WTC11 (cell line): ENCODE measurements around the gene SMARCD2. TPM values are rescaled to one million over a fixed set of nuclear protein-coding genes. Genes with fewer than 3 reads are reported as not detected.
A peak's percentile ranks its signal among the peaks of the same experiment; 100 is the strongest.

Source experiments
- ATAC-seq: fragments of 200-7000 bp; cut with Tn5 transposase; 2 replicates; pipeline ENCODE4 v1.10.0; 2021; ENCODE audit warnings: mild to moderate bottlenecking, moderate library complexity
- CTCF ChIA-PET: fragments of 300-600 bp; sonication (Branson Sonifier 250); formaldehyde crosslinking; loops from one replicate; lab custom pipeline; 2021; ENCODE audit warnings: antibody characterized with exemption; lab: Charles Lee
- POLR2A ChIA-PET: fragments of 350-600 bp; sonication (Branson Sonifier 250); formaldehyde crosslinking; loops from one replicate; lab custom pipeline; 2021; ENCODE audit warnings: antibody characterized with exemption; lab: Charles Lee
- DNase-seq: peaks from one replicate; pipeline ENCODE4 v3.0.0; 2021; ENCODE audit warnings: low spot score
- H3K27ac Mint-ChIP-seq: 2 replicates; pipeline ENCODE4 v1.8.0; 2021; ENCODE audit warnings: mixed read lengths
- H3K27me3 Mint-ChIP-seq: 2 replicates; pipeline ENCODE4 v1.8.0; 2021; ENCODE audit warnings: low read depth, mild to moderate bottlenecking, moderate library complexity, mixed read lengths
- H3K36me3 Mint-ChIP-seq: 2 replicates; pipeline ENCODE4 v1.8.0; 2021; ENCODE audit warnings: mixed read lengths
- H3K4me1 Mint-ChIP-seq: 2 replicates; pipeline ENCODE4 v1.8.0; 2022; ENCODE audit warnings: mixed read lengths
- H3K4me3 Mint-ChIP-seq: 2 replicates; pipeline ENCODE4 v1.8.0; 2021; ENCODE audit warnings: mild to moderate bottlenecking, moderate library complexity, mixed read lengths
- H3K9me3 Mint-ChIP-seq: 2 replicates; pipeline ENCODE4 v1.8.0; 2021; ENCODE audit warnings: mixed read lengths
- AR ChIP-seq: fragments of 250-450 bp; sonication (Bioruptor Pico); IDR thresholded peaks from 2 replicates; pipeline ENCODE4 v1.9.0; 2021; ENCODE audit warnings: mild to moderate bottlenecking
- ATF1 ChIP-seq: sonication (generic); formaldehyde crosslinking; IDR thresholded peaks from 2 replicates; pipeline ENCODE4 v1.8.1; 2023; ENCODE audit warnings: mild to moderate bottlenecking, moderate library complexity, missing genetic modification reagents
- CBFB ChIP-seq: sonication (generic); formaldehyde crosslinking; IDR thresholded peaks from 2 replicates; pipeline ENCODE4 v1.8.1; 2022; ENCODE audit warnings: mild to moderate bottlenecking, low read depth, missing genetic modification reagents
- ESRRA ChIP-seq: sonication (generic); formaldehyde crosslinking; IDR thresholded peaks from 2 replicates; pipeline ENCODE4 v1.8.1; 2022; ENCODE audit warnings: mild to moderate bottlenecking, missing genetic modification reagents, borderline replicate concordance
- FOXJ3 ChIP-seq: sonication (generic); formaldehyde crosslinking; IDR thresholded peaks from 2 replicates; pipeline ENCODE4 v1.9.0; 2021; ENCODE audit warnings: missing genetic modification reagents, mild to moderate bottlenecking, borderline replicate concordance
- FOXK1 ChIP-seq: sonication (generic); formaldehyde crosslinking; IDR thresholded peaks from 2 replicates; pipeline ENCODE4 v1.8.0; 2022; ENCODE audit warnings: mild to moderate bottlenecking, moderate library complexity, missing genetic modification reagents
- FOXP1 ChIP-seq: sonication (generic); formaldehyde crosslinking; IDR thresholded peaks from 2 replicates; pipeline ENCODE4 v1.8.0; 2022; ENCODE audit warnings: missing genetic modification reagents, mild to moderate bottlenecking, moderate library complexity, borderline replicate concordance
- FOXP4 ChIP-seq: sonication (generic); formaldehyde crosslinking; IDR thresholded peaks from 2 replicates; pipeline ENCODE4 v1.8.0; 2022; ENCODE audit warnings: mild to moderate bottlenecking, missing genetic modification reagents
- GABPB1 ChIP-seq: sonication (generic); formaldehyde crosslinking; IDR thresholded peaks from 2 replicates; pipeline ENCODE4 v1.8.1; 2023; ENCODE audit warnings: mild to moderate bottlenecking, missing genetic modification reagents
- GRHL2 ChIP-seq: fragments of 250-450 bp; sonication (Bioruptor Pico); IDR thresholded peaks from 2 replicates; pipeline ENCODE4 v1.8.0; 2022; ENCODE audit warnings: mild to moderate bottlenecking, moderate library complexity; ENCODE audit not compliant: insufficient replicate concordance, severe bottlenecking
- GTF2I ChIP-seq: fragments of 250-450 bp; sonication (Bioruptor Pico); conservative IDR thresholded peaks from 2 replicates; pipeline ENCODE4 v1.4.0; 2021; ENCODE audit warnings: mild to moderate bottlenecking
- HMGA2 ChIP-seq: fragments of 250-450 bp; sonication (Bioruptor Pico); IDR thresholded peaks from 2 replicates; pipeline ENCODE4 v1.4.0; 2021; ENCODE audit warnings: mild to moderate bottlenecking, moderate library complexity
- JUN ChIP-seq: sonication (generic); formaldehyde crosslinking; IDR thresholded peaks from 2 replicates; pipeline ENCODE4 v1.8.0; 2023; ENCODE audit warnings: mild to moderate bottlenecking, missing genetic modification reagents
- MXD4 ChIP-seq: fragments of 250-450 bp; sonication (Bioruptor Pico); IDR thresholded peaks from 2 replicates; pipeline ENCODE4 v1.8.0; 2021; ENCODE audit warnings: mild to moderate bottlenecking, moderate library complexity, borderline replicate concordance
- MYBL2 ChIP-seq: sonication (generic); formaldehyde crosslinking; IDR thresholded peaks from 2 replicates; pipeline ENCODE4 v1.8.1; 2023; ENCODE audit warnings: mild to moderate bottlenecking, moderate library complexity, missing genetic modification reagents
- NFATC4 ChIP-seq: fragments of 250-450 bp; sonication (Bioruptor Pico); IDR thresholded peaks from 2 replicates; pipeline ENCODE4 v1.9.0; 2021; ENCODE audit warnings: mild to moderate bottlenecking
- NR1H2 ChIP-seq: sonication (generic); formaldehyde crosslinking; IDR thresholded peaks from 2 replicates; pipeline ENCODE4 v1.9.0; 2021; ENCODE audit warnings: mild to moderate bottlenecking, moderate library complexity, missing genetic modification reagents
- PRRX2 ChIP-seq: fragments of 250-450 bp; sonication (Bioruptor Pico); IDR thresholded peaks from 2 replicates; pipeline ENCODE4 v1.8.0; 2021; ENCODE audit warnings: mild to moderate bottlenecking
- SP1 ChIP-seq: sonication (generic); formaldehyde crosslinking; conservative IDR thresholded peaks from 2 replicates; pipeline ENCODE4 v1.8.1; 2022; ENCODE audit warnings: missing genetic modification reagents
- TCF7 ChIP-seq: sonication (generic); formaldehyde crosslinking; IDR thresholded peaks from 2 replicates; pipeline ENCODE4 v1.8.0; 2022; ENCODE audit warnings: mild to moderate bottlenecking, low read depth, missing genetic modification reagents, moderate library complexity
- ZNF416 ChIP-seq: fragments of 250-450 bp; sonication (Bioruptor Pico); IDR thresholded peaks from 2 replicates; pipeline ENCODE4 v1.9.0; 2021; ENCODE audit warnings: mild to moderate bottlenecking, inconsistent platforms
- ZNF423 ChIP-seq: fragments of 250-450 bp; sonication (Bioruptor Pico); IDR thresholded peaks from 2 replicates; pipeline ENCODE4 v2.1.2; 2022; ENCODE audit warnings: mild to moderate bottlenecking, moderate library complexity
- total RNA-seq: library from RNA; stranded (reverse); gene quantifications from 3 replicates; pipeline ENCODE4 v1.2.3, GENCODE V29; 2021
- TF ChIP-seq, protein P1 (sequence below): sonication (generic); formaldehyde crosslinking; IDR thresholded peaks from 2 replicates; pipeline ENCODE4 v1.8.0; 2022; ENCODE audit warnings: mild to moderate bottlenecking, missing genetic modification reagents
- TF ChIP-seq, protein P2 (sequence below): fragments of 200-600 bp; IDR thresholded peaks from 2 replicates; pipeline ENCODE4 v1.8.0; 2022; ENCODE audit warnings: antibody characterized with exemption
- TF ChIP-seq, protein P3 (sequence below): sonication (generic); formaldehyde crosslinking; IDR thresholded peaks from 2 replicates; pipeline ENCODE4 v1.8.1; 2023; ENCODE audit warnings: mild to moderate bottlenecking, missing genetic modification reagents
- TF ChIP-seq, protein P4 (sequence below): sonication (generic); formaldehyde crosslinking; IDR thresholded peaks from 2 replicates; pipeline ENCODE4 v1.8.0; 2023; ENCODE audit warnings: mild to moderate bottlenecking, missing genetic modification reagents

Gene SMARCD2
- total RNA-seq, 1 experiment from 2014 or later, result 106 TPM

DNA sequence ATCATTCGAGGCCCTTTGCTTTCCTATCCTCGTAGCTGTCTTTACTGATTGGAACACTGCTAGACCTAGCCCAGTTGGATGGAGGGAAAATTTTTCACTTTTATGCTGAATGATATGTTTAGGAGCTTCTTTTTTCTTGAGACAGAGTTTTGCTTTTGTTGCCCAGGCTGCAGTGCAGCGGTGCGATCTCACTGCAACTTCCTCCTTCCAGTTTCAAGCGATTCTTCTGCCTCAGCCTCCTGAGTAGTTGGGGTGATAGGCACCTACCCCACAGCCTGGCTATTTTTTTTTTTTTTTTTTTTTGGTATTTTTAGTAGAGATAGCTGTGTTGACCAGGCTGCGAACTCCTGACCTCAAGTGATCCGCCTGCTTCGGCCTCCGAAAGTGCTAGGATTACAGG is 32.5 kb downstream of the SMARCD2 start:
- Mint-ChIP-seq H3K36me3 (peaks cover 93% of the 10 kb centered on the region), H3K4me1 (no peaks in the 10 kb centered on the region), H3K27me3 (no peaks in the 10 kb centered on the region), H3K27ac (no peak overlapping the region), H3K9me3 (no peaks in the 10 kb centered on the region), H3K4me3 (no peak overlapping the region)
- CTCF ChIA-PET, result no interaction called here
- no peak for TF ChIP-seq ESRRA (CRISPR knock-in tag)
- no peak for TF ChIP-seq GABPB1 (CRISPR knock-in tag)
- no peak for TF ChIP-seq NFATC4 (CRISPR knock-in tag)
- no peak for TF ChIP-seq MYBL2 (CRISPR knock-in tag)
- no peak for TF ChIP-seq ZNF416 (CRISPR knock-in tag)
- no peak for TF ChIP-seq ZNF423
- TF ChIP-seq, protein P1, sequence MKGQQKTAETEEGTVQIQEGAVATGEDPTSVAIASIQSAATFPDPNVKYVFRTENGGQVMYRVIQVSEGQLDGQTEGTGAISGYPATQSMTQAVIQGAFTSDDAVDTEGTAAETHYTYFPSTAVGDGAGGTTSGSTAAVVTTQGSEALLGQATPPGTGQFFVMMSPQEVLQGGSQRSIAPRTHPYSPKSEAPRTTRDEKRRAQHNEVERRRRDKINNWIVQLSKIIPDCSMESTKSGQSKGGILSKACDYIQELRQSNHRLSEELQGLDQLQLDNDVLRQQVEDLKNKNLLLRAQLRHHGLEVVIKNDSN, result no peak
- TF ChIP-seq, protein P2, sequence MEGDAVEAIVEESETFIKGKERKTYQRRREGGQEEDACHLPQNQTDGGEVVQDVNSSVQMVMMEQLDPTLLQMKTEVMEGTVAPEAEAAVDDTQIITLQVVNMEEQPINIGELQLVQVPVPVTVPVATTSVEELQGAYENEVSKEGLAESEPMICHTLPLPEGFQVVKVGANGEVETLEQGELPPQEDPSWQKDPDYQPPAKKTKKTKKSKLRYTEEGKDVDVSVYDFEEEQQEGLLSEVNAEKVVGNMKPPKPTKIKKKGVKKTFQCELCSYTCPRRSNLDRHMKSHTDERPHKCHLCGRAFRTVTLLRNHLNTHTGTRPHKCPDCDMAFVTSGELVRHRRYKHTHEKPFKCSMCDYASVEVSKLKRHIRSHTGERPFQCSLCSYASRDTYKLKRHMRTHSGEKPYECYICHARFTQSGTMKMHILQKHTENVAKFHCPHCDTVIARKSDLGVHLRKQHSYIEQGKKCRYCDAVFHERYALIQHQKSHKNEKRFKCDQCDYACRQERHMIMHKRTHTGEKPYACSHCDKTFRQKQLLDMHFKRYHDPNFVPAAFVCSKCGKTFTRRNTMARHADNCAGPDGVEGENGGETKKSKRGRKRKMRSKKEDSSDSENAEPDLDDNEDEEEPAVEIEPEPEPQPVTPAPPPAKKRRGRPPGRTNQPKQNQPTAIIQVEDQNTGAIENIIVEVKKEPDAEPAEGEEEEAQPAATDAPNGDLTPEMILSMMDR, result no peak
- TF ChIP-seq, protein P3, sequence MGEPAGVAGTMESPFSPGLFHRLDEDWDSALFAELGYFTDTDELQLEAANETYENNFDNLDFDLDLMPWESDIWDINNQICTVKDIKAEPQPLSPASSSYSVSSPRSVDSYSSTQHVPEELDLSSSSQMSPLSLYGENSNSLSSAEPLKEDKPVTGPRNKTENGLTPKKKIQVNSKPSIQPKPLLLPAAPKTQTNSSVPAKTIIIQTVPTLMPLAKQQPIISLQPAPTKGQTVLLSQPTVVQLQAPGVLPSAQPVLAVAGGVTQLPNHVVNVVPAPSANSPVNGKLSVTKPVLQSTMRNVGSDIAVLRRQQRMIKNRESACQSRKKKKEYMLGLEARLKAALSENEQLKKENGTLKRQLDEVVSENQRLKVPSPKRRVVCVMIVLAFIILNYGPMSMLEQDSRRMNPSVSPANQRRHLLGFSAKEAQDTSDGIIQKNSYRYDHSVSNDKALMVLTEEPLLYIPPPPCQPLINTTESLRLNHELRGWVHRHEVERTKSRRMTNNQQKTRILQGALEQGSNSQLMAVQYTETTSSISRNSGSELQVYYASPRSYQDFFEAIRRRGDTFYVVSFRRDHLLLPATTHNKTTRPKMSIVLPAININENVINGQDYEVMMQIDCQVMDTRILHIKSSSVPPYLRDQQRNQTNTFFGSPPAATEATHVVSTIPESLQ (CRISPR knock-in tag), result no peak
- no peak for TF ChIP-seq TCF7
- no peak for TF ChIP-seq HMGA2 (CRISPR knock-in tag)
- TF ChIP-seq FOXP1, result no peak
- no peak for TF ChIP-seq GTF2I
- no peak for TF ChIP-seq FOXP4
- TF ChIP-seq PRRX2 (CRISPR knock-in tag), result no peak
- no peak for TF ChIP-seq NR1H2
- no peak for TF ChIP-seq CBFB
- no peak for TF ChIP-seq FOXJ3 (CRISPR knock-in tag)
- POLR2A ChIA-PET, result no interaction called here
- ATAC-seq (no peak), DNase-seq (no peak)

DNA sequence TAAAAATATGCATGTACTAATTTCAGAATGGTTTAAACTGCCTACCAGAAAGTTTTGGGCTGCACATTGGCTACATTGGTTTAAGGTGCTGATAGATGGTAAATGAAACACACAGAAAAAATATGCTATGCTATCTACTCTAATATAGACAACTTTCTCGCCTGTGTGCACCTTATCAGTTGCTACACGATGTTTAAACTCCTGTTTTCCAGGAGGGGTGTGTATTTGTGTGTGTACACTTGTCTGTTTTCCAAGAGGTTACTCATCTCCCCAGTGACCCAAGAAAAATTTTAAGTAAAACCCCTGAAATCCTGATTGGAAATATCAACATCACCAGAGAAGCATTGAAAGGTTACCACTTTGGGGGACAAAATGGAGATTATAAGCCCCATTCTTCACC is 36.9 kb downstream of the SMARCD2 start:
- Mint-ChIP-seq H3K27ac (0 out of 2 replicates have a peak overlapping the region, but pooled peaks have one; percentile 9), H3K36me3 (peaks cover 79% of the 10 kb centered on the region), H3K9me3 (no peaks in the 10 kb centered on the region), H3K4me3 (no peak overlapping the region), H3K4me1 (no peaks in the 10 kb centered on the region), H3K27me3 (no peaks in the 10 kb centered on the region)
- CTCF ChIA-PET, result no interaction called here
- POLR2A ChIA-PET, result no interaction called here
- no peak for DNase-seq
- no peak for ATAC-seq
- no peak for TF ChIP-seq NFATC4 (CRISPR knock-in tag)
- no peak for TF ChIP-seq AR
- TF ChIP-seq, protein P4, sequence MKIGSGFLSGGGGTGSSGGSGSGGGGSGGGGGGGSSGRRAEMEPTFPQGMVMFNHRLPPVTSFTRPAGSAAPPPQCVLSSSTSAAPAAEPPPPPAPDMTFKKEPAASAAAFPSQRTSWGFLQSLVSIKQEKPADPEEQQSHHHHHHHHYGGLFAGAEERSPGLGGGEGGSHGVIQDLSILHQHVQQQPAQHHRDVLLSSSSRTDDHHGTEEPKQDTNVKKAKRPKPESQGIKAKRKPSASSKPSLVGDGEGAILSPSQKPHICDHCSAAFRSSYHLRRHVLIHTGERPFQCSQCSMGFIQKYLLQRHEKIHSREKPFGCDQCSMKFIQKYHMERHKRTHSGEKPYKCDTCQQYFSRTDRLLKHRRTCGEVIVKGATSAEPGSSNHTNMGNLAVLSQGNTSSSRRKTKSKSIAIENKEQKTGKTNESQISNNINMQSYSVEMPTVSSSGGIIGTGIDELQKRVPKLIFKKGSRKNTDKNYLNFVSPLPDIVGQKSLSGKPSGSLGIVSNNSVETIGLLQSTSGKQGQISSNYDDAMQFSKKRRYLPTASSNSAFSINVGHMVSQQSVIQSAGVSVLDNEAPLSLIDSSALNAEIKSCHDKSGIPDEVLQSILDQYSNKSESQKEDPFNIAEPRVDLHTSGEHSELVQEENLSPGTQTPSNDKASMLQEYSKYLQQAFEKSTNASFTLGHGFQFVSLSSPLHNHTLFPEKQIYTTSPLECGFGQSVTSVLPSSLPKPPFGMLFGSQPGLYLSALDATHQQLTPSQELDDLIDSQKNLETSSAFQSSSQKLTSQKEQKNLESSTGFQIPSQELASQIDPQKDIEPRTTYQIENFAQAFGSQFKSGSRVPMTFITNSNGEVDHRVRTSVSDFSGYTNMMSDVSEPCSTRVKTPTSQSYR (CRISPR knock-in tag), result no peak
- TF ChIP-seq JUN, result no peak
- TF ChIP-seq GRHL2 (CRISPR knock-in tag), result no peak
- TF ChIP-seq ATF1, result no peak
- no peak for TF ChIP-seq GABPB1 (CRISPR knock-in tag)
- no peak for TF ChIP-seq MXD4 (CRISPR knock-in tag)
- no peak for TF ChIP-seq FOXK1 (CRISPR knock-in tag)
- no peak for TF ChIP-seq SP1 (CRISPR knock-in tag)
